Measurements from ENCODE around the gene SPATA6. TPM values are rescaled to one million over a fixed set of nuclear protein-coding genes. Genes with fewer than 3 reads are reported as not detected.

SPATA6 gene
- polyA plus RNA-seq, 1 donor from 2014 or later: 3.2 TPM

DNA sequence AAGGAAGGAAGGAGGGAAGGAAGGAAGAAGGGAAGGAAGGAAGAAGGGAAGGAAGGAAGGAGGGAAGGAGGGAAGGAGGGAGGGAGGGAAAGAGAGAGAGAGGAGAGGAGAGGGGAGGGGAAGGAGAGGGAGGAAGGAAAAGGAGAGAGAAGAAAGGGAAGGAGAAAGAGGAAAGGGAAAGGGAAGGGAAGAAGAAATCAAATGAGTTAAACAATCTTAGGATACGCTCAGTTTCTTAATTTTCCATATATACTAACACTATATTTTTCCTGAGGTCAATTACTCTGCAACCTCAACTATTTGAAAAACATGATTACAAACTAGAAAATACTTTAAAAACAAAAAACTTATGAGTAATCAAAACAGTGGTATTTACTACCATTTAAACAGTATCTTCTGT, 53.3 kb downstream of the SPATA6 start:
- no peaks in the 10 kb centered on the region for H3K79me2 ChIP-seq (replicated peaks; ENCODE audit: insufficient read depth, low read length)
- H3K27ac ChIP-seq (ENCODE audit: low read length): no peak overlapping the region
- H3K9me2 ChIP-seq (ENCODE audit: insufficient read depth, low read length): no peaks in the 10 kb centered on the region
- no peak overlapping the region for H3K4me2 ChIP-seq (ENCODE audit: low read length)
- H2AFZ ChIP-seq (ENCODE audit: low read depth, low read length): no peak overlapping the region
- H3K27me3 ChIP-seq (ENCODE audit: insufficient read depth, low read depth, low read length): no peaks in the 10 kb centered on the region
- no peaks in the 10 kb centered on the region for H3F3A ChIP-seq (ENCODE audit: insufficient read depth, low read length, poor library complexity, severe bottlenecking)
- no peaks in the 10 kb centered on the region for H3K36me3 ChIP-seq (ENCODE audit: insufficient read depth, low read length)
- no peak overlapping the region for H3K9ac ChIP-seq (ENCODE audit: low read length)
- H3K9me3 ChIP-seq (ENCODE audit: low read length): no peaks in the 10 kb centered on the region
- H4K20me1 ChIP-seq (ENCODE audit: insufficient read depth): no peaks in the 10 kb centered on the region
- no peak overlapping the region for H3K4me3 ChIP-seq (ENCODE audit: low read length)
- no peak for TF ChIP-seq MXI1 (conservative IDR thresholded peaks at IDR 0.05; ENCODE audit: poor library complexity, severe bottlenecking)
- TF ChIP-seq EP300 (conservative IDR thresholded peaks at IDR 0.05; ENCODE audit: poor library complexity, severe bottlenecking): no peak
- TF ChIP-seq EZH2 (IDR thresholded peaks at IDR 0.05; ENCODE audit: borderline replicate concordance, insufficient read depth, low read length, poor library complexity, severe bottlenecking): no peak
- no peak for TF ChIP-seq POLR2AphosphoS5 (IDR thresholded peaks at IDR 0.05)
- no peak for TF ChIP-seq RAD21 (conservative IDR thresholded peaks at IDR 0.05)
- TF ChIP-seq TAF1 (IDR thresholded peaks at IDR 0.05; ENCODE audit: low read depth): no peak
- TF ChIP-seq, protein P1, sequence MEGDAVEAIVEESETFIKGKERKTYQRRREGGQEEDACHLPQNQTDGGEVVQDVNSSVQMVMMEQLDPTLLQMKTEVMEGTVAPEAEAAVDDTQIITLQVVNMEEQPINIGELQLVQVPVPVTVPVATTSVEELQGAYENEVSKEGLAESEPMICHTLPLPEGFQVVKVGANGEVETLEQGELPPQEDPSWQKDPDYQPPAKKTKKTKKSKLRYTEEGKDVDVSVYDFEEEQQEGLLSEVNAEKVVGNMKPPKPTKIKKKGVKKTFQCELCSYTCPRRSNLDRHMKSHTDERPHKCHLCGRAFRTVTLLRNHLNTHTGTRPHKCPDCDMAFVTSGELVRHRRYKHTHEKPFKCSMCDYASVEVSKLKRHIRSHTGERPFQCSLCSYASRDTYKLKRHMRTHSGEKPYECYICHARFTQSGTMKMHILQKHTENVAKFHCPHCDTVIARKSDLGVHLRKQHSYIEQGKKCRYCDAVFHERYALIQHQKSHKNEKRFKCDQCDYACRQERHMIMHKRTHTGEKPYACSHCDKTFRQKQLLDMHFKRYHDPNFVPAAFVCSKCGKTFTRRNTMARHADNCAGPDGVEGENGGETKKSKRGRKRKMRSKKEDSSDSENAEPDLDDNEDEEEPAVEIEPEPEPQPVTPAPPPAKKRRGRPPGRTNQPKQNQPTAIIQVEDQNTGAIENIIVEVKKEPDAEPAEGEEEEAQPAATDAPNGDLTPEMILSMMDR (IDR thresholded peaks at IDR 0.05; ENCODE audit: poor library complexity, severe bottlenecking): no peak
- TF ChIP-seq, protein P2, sequence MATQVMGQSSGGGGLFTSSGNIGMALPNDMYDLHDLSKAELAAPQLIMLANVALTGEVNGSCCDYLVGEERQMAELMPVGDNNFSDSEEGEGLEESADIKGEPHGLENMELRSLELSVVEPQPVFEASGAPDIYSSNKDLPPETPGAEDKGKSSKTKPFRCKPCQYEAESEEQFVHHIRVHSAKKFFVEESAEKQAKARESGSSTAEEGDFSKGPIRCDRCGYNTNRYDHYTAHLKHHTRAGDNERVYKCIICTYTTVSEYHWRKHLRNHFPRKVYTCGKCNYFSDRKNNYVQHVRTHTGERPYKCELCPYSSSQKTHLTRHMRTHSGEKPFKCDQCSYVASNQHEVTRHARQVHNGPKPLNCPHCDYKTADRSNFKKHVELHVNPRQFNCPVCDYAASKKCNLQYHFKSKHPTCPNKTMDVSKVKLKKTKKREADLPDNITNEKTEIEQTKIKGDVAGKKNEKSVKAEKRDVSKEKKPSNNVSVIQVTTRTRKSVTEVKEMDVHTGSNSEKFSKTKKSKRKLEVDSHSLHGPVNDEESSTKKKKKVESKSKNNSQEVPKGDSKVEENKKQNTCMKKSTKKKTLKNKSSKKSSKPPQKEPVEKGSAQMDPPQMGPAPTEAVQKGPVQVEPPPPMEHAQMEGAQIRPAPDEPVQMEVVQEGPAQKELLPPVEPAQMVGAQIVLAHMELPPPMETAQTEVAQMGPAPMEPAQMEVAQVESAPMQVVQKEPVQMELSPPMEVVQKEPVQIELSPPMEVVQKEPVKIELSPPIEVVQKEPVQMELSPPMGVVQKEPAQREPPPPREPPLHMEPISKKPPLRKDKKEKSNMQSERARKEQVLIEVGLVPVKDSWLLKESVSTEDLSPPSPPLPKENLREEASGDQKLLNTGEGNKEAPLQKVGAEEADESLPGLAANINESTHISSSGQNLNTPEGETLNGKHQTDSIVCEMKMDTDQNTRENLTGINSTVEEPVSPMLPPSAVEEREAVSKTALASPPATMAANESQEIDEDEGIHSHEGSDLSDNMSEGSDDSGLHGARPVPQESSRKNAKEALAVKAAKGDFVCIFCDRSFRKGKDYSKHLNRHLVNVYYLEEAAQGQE (IDR thresholded peaks at IDR 0.05; ENCODE audit: borderline replicate concordance): no peak
- TF ChIP-seq SMC3 (conservative IDR thresholded peaks at IDR 0.05; ENCODE audit: poor library complexity): no peak

DNA sequence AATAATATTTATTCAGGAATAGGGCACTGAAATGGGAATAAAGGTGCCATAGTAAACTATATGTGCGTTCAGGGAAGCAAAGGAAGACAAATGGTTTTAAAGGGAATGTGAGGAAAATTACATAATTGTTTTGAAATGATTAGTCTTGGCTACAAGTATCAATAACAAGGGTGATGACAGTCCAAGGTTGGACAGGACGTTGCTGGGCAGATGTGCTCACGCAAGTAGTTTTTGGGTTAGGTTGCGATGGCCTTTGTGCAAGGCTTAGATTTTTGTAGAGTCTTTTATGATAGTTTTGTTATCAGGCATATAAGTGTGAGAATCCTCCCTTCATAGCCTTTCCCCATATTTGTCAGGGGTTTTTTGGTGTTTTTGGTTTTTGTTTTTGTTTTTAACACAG, 57.0 kb downstream of the SPATA6 start:
- TF ChIP-seq EP300 (conservative IDR thresholded peaks at IDR 0.05; ENCODE audit: poor library complexity, severe bottlenecking) (no peak), POLR2AphosphoS5 (IDR thresholded peaks at IDR 0.05) (no peak), TAF1 (IDR thresholded peaks at IDR 0.05; ENCODE audit: low read depth) (no peak), RAD21 (conservative IDR thresholded peaks at IDR 0.05) (no peak), EZH2 (IDR thresholded peaks at IDR 0.05; ENCODE audit: borderline replicate concordance, insufficient read depth, low read length, poor library complexity, severe bottlenecking) (no peak), MXI1 (conservative IDR thresholded peaks at IDR 0.05; ENCODE audit: poor library complexity, severe bottlenecking) (no peak), SMC3 (conservative IDR thresholded peaks at IDR 0.05; ENCODE audit: poor library complexity) (no peak)
- TF ChIP-seq, protein P2 (IDR thresholded peaks at IDR 0.05; ENCODE audit: borderline replicate concordance): no peak
- TF ChIP-seq, protein P1 (IDR thresholded peaks at IDR 0.05; ENCODE audit: poor library complexity, severe bottlenecking): no peak
- Histone ChIP-seq H2AFZ (ENCODE audit: low read depth, low read length) (no peak overlapping the region), H3K9ac (ENCODE audit: low read length) (no peak overlapping the region)

More for the DNA sequence above, 57.0 kb downstream of the SPATA6 start:
- Histone ChIP-seq H3K9me3 (ENCODE audit: low read length) (no peaks in the 10 kb centered on the region), H3K79me2 (replicated peaks; ENCODE audit: insufficient read depth, low read length) (no peaks in the 10 kb centered on the region), H3K4me3 (ENCODE audit: low read length) (no peak overlapping the region), H3F3A (ENCODE audit: insufficient read depth, low read length, poor library complexity, severe bottlenecking) (no peaks in the 10 kb centered on the region), H3K27ac (ENCODE audit: low read length) (no peak overlapping the region), H3K27me3 (ENCODE audit: insufficient read depth, low read depth, low read length) (no peaks in the 10 kb centered on the region), H4K20me1 (ENCODE audit: insufficient read depth) (no peaks in the 10 kb centered on the region), H3K4me2 (ENCODE audit: low read length) (no peak overlapping the region), H3K36me3 (ENCODE audit: insufficient read depth, low read length) (no peaks in the 10 kb centered on the region), H3K9me2 (ENCODE audit: insufficient read depth, low read length) (no peaks in the 10 kb centered on the region)

Data from neural cell (in vitro differentiated cells).